Stimulated activated naive B cell treated with anti-CD40 and anti-IgM and Interleukin-4, amounts not matched to agents 10 μg/mL and 1 μg/mL and 100 μg/mL, for 72 hours (primary cell): Measurements from ENCODE around the gene PHLDB2.

Experiments used
- ATAC-seq, 2 donors: fragments of 150-1000 bp; cut with Tn5 transposase; replicated peaks; 2 replicates each; pipeline ENCODE4 v1.10.0; 2021; ENCODE audit warnings: moderate library complexity in 1 of 2
- DNase-seq: peaks from one replicate; pipeline ENCODE4 v3.0.0; 2021
- H3K27ac Mint-ChIP-seq: one replicate; pipeline ENCODE4 v1.8.0; 2022; ENCODE audit warnings: mild to moderate bottlenecking, mixed read lengths
- H3K27me3 Mint-ChIP-seq, 2 donors: one replicate each; pipeline ENCODE4 v1.8.0; 2022; ENCODE audit warnings: mixed read lengths in 2 of 2
- H3K36me3 Mint-ChIP-seq, 2 donors: one replicate each; pipeline ENCODE4 v1.8.0; 2022; ENCODE audit warnings: mixed read lengths in 2 of 2, mild to moderate bottlenecking in 1 of 2
- H3K4me1 Mint-ChIP-seq, 2 donors: one replicate each; pipeline ENCODE4 v1.8.0; 2022; ENCODE audit warnings: mixed read lengths in 2 of 2, mild to moderate bottlenecking in 1 of 2
- H3K4me3 Mint-ChIP-seq, 2 donors: one replicate each; pipeline ENCODE4 v1.8.0; 2022; ENCODE audit warnings: mild to moderate bottlenecking in 2 of 2, mixed read lengths in 2 of 2, moderate library complexity in 1 of 2
- H3K9me3 Mint-ChIP-seq, 2 donors: one replicate each; pipeline ENCODE4 v1.8.0; 2022; ENCODE audit warnings: mixed read lengths in 2 of 2, mild to moderate bottlenecking in 1 of 2

Gene PHLDB2

DNA sequence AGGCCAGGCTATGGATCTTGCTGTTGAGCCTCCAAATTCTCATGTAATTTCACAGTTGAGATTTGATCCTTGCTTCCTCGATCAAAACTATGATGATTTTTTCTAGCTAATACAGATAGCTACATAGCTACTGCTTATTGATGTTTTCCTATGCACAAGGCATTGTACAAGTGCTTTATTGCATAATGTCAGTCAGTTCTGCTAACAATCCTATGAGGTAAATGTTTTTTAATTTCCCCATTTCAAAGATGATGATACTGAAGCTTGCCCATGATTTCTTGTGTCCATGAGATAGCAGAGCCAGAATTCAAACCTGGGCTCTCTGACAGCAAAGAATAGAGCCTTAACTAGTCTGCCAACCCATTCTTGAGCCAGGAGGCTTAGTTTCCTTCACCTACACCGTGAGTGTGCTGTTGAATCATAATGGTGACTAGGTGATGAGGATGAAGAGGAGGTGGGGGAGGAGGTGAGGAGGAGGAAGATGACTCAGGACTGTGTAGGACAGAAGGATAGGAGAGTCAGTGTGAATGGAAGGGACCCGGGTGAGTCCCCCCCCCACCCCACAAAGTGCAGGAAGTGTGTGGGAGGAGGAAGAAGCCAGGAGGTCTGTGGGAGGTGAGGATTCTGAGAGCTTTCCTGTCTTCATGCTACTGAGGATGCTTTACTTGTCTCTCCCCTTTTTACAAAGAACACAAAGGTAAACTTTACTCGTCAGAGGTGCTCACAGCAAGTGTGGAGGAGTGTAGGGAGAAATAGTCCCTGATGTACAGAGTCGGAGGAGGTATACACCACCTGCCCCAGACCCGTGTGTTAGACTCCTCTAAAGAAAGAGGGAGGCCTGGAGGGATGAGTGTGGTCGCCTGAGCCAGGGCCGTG is 143.3 kb downstream of the PHLDB2 start:
- DNase-seq (no peak), ATAC-seq (no peak)
- peaks cover 9 to 10% of the 10 kb centered on the region in 2 donors for H3K27me3 Mint-ChIP-seq
- H3K4me1 Mint-ChIP-seq = peaks cover 9 to 23% of the 10 kb centered on the region in 2 donors
- H3K27ac Mint-ChIP-seq = no peak overlapping the region
- H3K36me3 Mint-ChIP-seq = no peaks in the 10 kb centered on the region
- H3K9me3 Mint-ChIP-seq = no peaks in the 10 kb centered on the region
- H3K4me3 Mint-ChIP-seq = no peak overlapping the region

DNA sequence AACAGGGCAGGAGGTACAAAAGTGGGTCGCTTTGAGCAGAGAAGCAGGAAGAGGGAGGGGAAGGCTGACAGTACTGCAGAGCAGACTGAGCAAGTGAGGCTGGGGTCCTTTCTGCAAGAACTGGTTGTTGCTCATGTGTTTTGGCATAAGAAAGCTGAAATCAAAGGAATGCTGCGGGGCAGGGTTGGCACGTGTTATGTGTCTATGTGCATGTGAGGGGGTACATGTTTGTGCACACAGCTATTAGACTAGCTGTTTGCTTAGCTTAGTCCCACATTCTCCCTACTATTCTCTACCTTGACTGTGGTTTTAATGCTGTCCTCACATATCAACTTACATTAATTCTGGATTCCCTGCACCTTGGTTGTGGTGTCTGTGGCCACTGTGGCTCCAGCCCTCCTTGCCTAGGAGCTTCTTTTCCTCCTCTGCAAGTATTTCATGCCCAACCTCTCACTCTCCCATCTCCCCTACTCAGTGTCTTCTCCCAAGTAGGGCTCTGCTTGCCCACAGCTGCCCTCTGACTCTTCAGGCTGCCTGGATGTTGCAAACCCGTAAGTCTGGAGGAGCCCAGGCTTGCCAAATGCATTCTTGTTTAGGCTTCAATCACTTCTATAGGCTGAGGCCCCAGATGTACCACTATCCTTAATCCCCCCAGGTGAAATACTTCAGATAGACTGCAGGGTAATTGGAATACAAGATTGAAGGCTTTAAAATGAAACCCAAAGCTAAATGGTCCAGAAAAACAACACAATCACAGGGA is 144.4 kb downstream of the PHLDB2 start:
- Mint-ChIP-seq H3K4me1 (peaks cover 8 to 22% of the 10 kb centered on the region in 2 donors), H3K9me3 (no peaks in the 10 kb centered on the region), H3K36me3 (no peaks in the 10 kb centered on the region), H3K4me3 (no peak overlapping the region), H3K27ac (no peak overlapping the region), H3K27me3 (peaks cover 7 to 9% of the 10 kb centered on the region in 2 donors)
- DNase-seq (no peak), ATAC-seq (no peak)

DNA sequence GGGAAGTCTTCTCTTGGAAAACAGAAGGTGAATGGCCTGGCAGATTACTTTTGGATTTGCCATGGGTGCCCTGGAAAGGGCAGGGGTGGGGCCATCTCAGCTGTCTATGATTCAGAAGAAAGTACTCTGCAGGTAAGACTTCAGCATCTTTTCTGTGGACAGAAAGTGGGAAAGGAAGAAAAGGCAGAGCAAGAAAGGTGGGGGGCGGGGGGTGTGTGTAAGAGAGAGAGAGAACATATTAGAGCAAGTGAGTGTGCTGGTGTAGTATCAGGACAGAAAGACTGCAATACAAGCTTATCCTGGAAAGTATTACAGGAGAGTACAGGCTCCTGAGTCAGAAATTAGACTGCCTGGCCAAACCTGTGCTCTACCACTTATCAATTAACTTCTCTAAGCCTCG is 145.1 kb downstream of the PHLDB2 start:
- ATAC-seq (no peak), DNase-seq (no peak)
- Mint-ChIP-seq H3K9me3 (no peaks in the 10 kb centered on the region), H3K4me3 (no peak overlapping the region), H3K36me3 (no peaks in the 10 kb centered on the region), H3K27ac (no peak overlapping the region), H3K27me3 (peaks cover 2 to 5% of the 10 kb centered on the region in 2 donors), H3K4me1 (peaks cover 6 to 15% of the 10 kb centered on the region in 2 donors)

DNA sequence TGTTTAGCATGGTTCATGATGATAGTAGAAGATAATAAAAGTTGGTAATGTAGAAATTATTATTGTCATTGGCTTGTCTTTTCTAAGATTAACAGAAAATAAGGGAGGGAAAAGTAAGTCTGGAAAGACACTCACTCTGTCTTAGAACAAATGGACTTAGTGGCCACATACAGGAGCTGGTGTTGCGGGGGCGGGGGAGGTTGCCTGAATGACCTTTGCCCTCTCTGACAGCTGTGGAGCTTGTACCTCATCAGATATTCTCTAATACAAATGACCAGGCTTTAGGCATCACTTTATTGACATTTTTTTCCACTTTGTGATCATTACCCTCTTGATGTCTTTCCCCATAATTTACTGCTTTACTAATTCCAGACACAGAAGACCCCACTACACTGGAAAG is 145.6 kb downstream of the PHLDB2 start:
- Mint-ChIP-seq H3K27ac (peak overlapping the region; percentile 39), H3K36me3 (no peaks in the 10 kb centered on the region), H3K9me3 (no peaks in the 10 kb centered on the region), H3K4me1 (peaks cover 4 to 10% of the 10 kb centered on the region in 2 donors), H3K4me3 (no peak overlapping the region), H3K27me3 (peaks cover 0 to 5% of the 10 kb centered on the region in 2 donors)
- no peak for DNase-seq
- no peak for ATAC-seq

DNA sequence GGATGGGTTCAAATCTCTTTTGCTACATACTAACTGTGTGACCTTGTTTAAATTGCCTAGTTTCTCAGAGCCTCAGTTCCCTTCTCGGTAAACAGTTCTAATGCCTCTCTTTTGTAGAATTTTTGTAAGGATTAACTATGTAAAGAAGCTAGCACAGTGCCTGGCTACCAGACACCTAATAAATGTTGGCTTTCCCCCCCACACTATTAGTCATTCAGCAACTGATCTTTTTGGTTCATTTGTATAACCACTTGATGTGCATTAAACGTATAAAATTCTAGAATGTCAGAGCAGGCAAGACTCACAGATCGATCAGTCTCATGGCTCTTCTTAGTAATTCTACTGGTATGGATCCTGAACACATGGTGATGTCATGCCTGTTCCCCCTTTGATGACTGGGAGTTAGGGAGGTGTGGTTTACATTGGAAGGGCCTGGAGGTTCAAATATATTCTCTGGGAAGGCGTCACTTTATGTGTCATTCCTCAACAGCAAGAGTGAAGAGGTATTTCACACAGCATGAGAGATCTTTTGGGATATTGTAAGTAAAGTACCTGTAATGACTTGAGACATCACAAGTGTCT is 146.1 kb downstream of the PHLDB2 start:
- peaks cover 4 to 8% of the 10 kb centered on the region in 2 donors for H3K4me1 Mint-ChIP-seq
- ATAC-seq = no peak
- no peaks in the 10 kb centered on the region for H3K36me3 Mint-ChIP-seq
- H3K27me3 Mint-ChIP-seq = peaks cover 0 to 5% of the 10 kb centered on the region in 2 donors
- H3K27ac Mint-ChIP-seq = peak overlapping the region; percentile 39
- H3K9me3 Mint-ChIP-seq = no peaks in the 10 kb centered on the region
- no peak for DNase-seq
- H3K4me3 Mint-ChIP-seq = no peak overlapping the region

DNA sequence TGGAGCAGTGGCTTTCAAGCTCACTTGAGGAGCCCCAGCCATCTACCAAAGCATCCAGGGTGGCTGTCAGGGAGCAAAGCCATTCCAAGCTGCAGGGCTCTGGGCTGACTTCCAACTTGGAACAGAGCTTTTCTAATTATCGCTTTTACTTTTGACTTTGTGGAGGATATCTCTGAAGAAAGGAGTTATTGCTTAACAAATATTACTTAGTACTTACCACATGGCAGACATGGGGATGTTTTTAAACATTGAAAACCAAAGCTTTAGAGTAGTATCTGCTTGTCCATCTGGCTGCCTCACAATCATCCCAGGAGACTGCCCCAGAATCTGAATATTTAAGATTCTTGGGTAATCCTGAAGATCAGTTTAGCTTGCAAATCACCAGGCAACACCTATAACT is 148.6 kb downstream of the PHLDB2 start:
- ATAC-seq (no peak), DNase-seq (no peak)
- Mint-ChIP-seq H3K27me3 (no peaks in the 10 kb centered on the region), H3K4me3 (no peak overlapping the region), H3K4me1 (peaks cover 4 to 14% of the 10 kb centered on the region in 2 donors), H3K27ac (no peak overlapping the region), H3K36me3 (no peaks in the 10 kb centered on the region), H3K9me3 (no peaks in the 10 kb centered on the region)

DNA sequence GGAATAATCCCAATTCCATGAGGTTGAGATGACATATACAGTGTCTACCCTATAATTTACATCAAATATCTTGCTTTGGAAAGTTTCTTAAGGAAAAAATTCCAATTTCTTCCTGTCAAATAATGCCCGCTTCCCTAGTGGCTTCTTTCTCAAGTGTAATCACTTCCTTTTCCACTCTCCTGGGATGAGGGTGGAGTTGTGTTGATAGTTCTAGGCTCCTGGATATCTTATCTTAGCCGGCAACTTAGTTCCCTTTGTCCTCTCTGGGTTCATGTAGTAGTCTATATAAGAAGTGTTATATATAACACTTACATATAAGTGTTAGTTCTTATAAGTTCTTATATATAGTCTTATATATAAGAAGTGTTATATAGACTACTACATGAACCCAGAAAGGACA is 150.6 kb downstream of the PHLDB2 start:
- no peak overlapping the region for H3K27ac Mint-ChIP-seq
- DNase-seq (no peak), ATAC-seq (no peak)
- H3K36me3 Mint-ChIP-seq = no peaks in the 10 kb centered on the region
- H3K9me3 Mint-ChIP-seq = no peaks in the 10 kb centered on the region
- no peaks in the 10 kb centered on the region for H3K27me3 Mint-ChIP-seq
- H3K4me3 Mint-ChIP-seq = no peak overlapping the region
- peaks cover 11 to 12% of the 10 kb centered on the region in 2 donors for H3K4me1 Mint-ChIP-seq

DNA sequence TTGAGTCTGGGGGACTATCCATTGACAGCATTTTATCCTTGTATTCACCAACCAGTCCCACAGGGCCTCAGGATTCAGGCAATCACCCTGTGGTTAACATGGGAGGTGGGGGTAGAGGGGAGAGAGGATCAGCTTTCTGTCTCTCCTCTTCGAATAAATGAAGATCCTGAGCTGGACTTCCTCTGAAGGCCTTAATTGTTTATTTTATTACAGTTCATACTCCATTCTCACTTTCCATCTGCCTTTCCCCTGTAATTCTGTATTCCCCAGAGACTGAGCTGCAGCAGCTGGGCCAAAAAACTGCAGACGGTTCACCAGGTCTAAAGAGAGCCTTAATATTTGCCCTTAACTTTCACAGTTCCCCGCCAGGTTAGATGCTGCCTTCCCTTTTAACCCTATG is 151.6 kb downstream of the PHLDB2 start:
- H3K27me3 Mint-ChIP-seq = no peaks in the 10 kb centered on the region
- ATAC-seq = no peak
- no peak overlapping the region for H3K4me3 Mint-ChIP-seq
- peaks cover 11 to 12% of the 10 kb centered on the region in 2 donors for H3K4me1 Mint-ChIP-seq
- H3K9me3 Mint-ChIP-seq = no peaks in the 10 kb centered on the region
- H3K27ac Mint-ChIP-seq = no peak overlapping the region
- no peak for DNase-seq
- H3K36me3 Mint-ChIP-seq = no peaks in the 10 kb centered on the region

DNA sequence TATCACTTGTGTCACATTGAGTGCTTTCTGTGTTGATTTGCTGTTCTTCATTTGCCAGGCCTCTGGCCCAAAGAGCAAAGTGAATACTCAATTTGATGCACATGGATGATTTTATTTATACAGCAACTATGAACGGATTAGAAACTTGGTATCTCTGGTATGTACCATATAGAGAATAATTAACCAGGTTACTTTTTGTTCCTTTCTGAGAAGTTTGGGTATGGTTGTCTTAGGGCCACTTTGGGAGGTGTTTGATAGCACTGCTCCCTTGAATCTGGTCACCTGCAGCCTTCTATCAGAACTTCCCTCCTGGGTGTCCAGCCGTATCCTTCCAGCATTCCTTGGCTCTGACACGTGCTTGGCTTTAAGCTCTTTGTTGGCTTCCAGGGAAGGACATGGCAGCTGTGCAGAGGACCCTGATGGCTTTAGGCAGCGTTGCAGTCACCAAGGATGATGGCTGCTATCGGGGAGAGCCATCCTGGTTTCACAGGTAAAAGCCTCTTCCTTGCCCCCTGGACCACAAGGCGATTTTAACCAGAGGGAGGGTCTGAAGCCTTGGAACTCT is 152.4 kb downstream of the PHLDB2 start:
- no peaks in the 10 kb centered on the region for H3K27me3 Mint-ChIP-seq
- no peak overlapping the region for H3K27ac Mint-ChIP-seq
- H3K36me3 Mint-ChIP-seq = no peaks in the 10 kb centered on the region
- no peaks in the 10 kb centered on the region for H3K9me3 Mint-ChIP-seq
- no peak for DNase-seq
- ATAC-seq = no peak
- peaks cover 11 to 12% of the 10 kb centered on the region in 2 donors for H3K4me1 Mint-ChIP-seq
- H3K4me3 Mint-ChIP-seq = no peak overlapping the region

DNA sequence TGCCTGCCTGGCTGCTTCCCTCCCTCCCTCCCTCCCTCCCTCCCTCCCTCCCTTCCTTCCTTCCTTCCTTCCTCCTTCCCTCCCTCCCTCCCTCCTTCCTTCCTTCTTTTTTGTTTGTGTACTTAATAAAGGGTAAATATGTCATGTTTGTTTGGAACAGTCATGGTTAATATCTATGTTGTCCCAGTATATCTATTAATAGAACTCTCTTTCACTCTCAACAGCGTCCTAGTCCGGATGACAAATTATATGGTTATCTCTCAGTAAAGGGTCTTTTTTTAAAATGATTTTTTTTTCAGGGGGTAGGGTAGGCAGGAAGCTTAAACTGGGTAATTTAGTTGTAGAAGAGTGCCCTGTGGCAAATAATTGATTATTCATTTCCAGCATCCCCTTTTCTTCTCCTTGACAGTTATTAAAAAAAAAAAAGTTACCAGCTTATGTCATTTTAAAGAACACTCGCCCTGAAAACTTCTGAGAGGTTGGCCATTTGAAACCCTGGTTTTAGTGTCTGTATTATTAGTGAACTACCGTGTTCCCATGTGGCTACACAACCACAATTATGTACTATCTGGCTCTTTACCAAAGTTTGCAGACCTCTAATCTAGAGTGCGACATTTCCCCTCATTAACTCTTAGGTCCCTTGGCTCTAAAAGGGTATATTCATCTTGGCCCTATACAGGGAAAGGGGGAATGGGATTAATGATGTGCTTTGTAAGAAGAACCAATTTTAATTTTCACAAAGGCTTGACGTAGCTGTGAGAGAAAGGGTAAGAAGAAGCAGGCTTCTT is 153.3 kb downstream of the PHLDB2 start:
- Mint-ChIP-seq H3K4me3 (no peak overlapping the region), H3K27ac (no peak overlapping the region), H3K36me3 (no peaks in the 10 kb centered on the region), H3K4me1 (peaks cover 11 to 14% of the 10 kb centered on the region in 2 donors), H3K9me3 (no peaks in the 10 kb centered on the region), H3K27me3 (no peaks in the 10 kb centered on the region)
- DNase-seq = no peak
- no peak for ATAC-seq

DNA sequence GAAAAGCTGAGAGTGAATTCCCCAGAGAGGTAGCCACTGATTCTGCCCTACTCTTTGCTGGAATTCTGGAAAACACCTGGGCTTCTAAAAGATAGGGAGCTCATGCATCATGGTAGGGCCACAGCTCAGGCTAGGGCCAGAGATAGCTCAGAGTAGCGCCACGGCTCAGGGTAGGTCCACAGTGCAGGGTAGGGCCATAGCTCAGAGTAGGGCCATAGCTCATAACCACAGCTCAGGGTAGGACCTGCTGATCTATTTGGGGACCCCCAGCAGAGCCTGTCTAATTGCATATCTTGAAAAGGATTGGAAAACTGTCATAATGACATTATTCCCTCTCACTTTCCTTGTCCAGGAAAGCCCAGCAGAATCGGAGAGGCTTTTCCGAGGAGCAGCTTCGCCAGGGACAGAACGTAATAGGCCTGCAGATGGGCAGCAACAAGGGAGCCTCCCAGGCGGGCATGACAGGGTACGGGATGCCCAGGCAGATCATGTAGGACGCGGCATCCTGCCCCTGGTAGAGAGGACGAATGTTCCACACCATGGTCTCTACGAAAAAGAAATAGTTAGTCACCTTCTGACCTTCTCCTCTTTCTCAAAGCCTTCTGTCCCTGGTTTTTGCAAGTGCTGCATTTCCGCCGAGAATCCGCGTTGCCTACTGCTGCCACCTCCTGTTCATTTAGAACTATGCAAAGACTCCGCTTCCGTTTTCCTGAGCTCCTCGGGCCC is 154.2 kb downstream of the PHLDB2 start:
- Mint-ChIP-seq H3K9me3 (no peaks in the 10 kb centered on the region), H3K4me3 (no peak overlapping the region), H3K4me1 (peaks cover 11 to 14% of the 10 kb centered on the region in 2 donors), H3K27me3 (no peaks in the 10 kb centered on the region), H3K27ac (no peak overlapping the region), H3K36me3 (no peaks in the 10 kb centered on the region)
- DNase-seq (peak; percentile 42), ATAC-seq (peak; percentile 81 to 89)

DNA sequence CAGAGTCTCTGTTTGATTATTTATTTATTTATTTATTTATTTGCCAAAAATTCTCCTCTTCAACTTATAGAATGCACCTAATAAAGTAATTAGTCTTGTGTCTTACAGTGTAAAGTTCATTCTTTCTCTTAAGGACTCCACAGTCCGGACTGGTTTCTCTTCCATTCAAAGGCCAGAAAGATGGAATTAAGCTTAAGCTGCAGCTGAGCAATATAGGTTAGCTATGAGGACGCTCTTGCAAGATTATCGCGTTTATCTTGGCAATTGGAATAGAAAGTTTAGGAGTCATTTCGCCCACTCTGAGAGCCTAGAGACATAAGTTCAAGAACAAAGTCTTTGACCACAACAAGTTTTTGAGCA is 154.7 kb downstream of the PHLDB2 start:
- DNase-seq = no peak
- Mint-ChIP-seq H3K4me1 (peaks cover 11 to 14% of the 10 kb centered on the region in 2 donors), H3K27ac (no peak overlapping the region), H3K36me3 (no peaks in the 10 kb centered on the region), H3K27me3 (no peaks in the 10 kb centered on the region), H3K9me3 (no peaks in the 10 kb centered on the region), H3K4me3 (no peak overlapping the region)
- peak; percentile 14 to 18 for ATAC-seq

DNA sequence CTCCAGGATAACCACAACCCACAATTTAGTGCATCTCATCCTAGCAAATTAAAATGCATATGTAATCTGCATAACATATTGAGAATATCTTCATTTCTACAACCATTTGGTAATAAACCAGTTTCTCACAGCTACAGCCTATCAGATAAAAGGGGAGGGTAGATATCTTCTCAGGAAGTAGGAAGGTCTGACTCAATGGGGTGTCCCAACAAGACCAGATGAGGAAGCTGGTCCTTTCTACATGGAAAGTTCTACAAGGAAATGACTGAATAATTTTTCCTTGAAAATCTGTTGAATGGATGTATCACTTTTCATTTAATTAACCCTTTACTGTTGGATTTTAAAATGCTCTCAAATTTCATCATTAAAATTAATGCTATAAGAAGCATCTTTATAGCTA is 158.0 kb downstream of the PHLDB2 start:
- Mint-ChIP-seq H3K36me3 (no peaks in the 10 kb centered on the region), H3K27ac (no peak overlapping the region), H3K27me3 (no peaks in the 10 kb centered on the region), H3K9me3 (no peaks in the 10 kb centered on the region), H3K4me1 (peaks cover 0 to 12% of the 10 kb centered on the region in 2 donors), H3K4me3 (no peak overlapping the region)
- ATAC-seq = peak in 1 of 2 donors; percentile 38
- DNase-seq = no peak
